ENCODE measurements around the gene PRKCQ.

DNA sequence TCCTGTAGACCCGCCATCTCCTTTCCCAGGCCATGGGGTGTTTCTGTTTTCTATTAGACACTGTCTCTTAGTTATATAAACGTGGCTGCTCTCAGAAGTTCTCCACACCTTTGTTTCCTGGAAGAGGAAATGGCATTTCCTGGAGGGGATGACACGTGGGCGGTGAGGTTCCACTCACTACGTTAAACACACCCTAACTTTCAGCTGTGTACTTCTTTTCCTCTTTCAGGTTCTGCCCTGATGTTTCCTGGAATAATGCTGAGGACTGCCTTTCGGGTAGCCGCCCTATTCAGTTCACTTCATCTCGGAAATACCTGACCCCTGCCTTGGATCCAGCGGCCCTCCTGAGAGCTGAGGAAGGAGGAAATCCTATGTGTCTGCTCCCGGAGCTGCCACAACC is 3.4 kb upstream of the PRKCQ start:
- TF ChIP-seq CTCF (IDR thresholded peaks at IDR 0.05) (no peak), POLR2A (IDR thresholded peaks at IDR 0.05) (no peak)

Measured in Peyer's patch (tissue), 4 donors.